GM12874 (cell line): ENCODE measurements around the gene SLC39A5.

Experiments used
- TF ChIP-seq, protein P1 (sequence below): IDR thresholded peaks from 2 replicates; pipeline ENCODE4 v1.5.1; 2011; ENCODE audit warnings: low read depth, mild to moderate bottlenecking, control low read depth, low read length, moderate library complexity; ENCODE audit not compliant: insufficient read depth

The SLC39A5 gene

GRCh38 chr12:56229082-56229481 lies 769 bp upstream of the SLC39A5 start:
- TF ChIP-seq, protein P1, sequence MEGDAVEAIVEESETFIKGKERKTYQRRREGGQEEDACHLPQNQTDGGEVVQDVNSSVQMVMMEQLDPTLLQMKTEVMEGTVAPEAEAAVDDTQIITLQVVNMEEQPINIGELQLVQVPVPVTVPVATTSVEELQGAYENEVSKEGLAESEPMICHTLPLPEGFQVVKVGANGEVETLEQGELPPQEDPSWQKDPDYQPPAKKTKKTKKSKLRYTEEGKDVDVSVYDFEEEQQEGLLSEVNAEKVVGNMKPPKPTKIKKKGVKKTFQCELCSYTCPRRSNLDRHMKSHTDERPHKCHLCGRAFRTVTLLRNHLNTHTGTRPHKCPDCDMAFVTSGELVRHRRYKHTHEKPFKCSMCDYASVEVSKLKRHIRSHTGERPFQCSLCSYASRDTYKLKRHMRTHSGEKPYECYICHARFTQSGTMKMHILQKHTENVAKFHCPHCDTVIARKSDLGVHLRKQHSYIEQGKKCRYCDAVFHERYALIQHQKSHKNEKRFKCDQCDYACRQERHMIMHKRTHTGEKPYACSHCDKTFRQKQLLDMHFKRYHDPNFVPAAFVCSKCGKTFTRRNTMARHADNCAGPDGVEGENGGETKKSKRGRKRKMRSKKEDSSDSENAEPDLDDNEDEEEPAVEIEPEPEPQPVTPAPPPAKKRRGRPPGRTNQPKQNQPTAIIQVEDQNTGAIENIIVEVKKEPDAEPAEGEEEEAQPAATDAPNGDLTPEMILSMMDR: no peak

DNA sequence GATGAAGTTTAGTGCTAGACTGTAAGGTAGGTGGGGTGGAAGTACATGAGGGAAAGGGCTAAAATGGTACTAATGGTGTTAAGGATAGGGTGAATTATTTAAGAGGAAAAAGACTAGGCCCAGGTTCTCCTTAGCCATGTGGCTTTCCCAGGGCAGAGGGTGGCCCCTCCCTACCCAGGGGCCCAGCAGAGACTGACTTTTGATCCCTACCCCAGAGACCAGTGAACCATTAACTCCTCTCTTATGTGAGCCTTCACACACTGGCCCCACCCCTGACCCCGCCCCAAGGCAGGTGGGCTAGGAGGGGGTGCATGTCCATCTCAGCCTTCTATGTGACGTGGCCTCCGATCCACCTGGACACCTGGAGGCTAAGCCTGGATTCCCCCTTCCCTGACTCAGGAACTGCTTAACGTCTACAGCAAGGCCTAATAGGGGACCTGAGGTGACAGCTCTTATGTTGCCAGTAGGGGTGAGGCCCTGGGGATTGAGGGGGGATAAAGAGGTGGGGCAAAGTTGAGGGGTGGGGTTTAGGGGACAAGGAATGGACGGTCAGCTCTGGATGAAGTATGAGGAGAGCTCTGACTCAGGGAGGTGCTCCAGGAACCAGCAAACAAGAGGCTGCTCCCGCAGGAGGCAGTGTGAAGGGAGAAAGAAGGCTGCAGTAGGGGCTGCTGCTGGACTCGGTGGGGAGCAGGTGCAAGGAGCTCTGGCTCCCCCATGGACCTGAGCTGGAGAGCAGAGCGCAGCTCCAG lies 757 bp downstream of the SLC39A5 start:
- TF ChIP-seq, protein P1: no peak

DNA sequence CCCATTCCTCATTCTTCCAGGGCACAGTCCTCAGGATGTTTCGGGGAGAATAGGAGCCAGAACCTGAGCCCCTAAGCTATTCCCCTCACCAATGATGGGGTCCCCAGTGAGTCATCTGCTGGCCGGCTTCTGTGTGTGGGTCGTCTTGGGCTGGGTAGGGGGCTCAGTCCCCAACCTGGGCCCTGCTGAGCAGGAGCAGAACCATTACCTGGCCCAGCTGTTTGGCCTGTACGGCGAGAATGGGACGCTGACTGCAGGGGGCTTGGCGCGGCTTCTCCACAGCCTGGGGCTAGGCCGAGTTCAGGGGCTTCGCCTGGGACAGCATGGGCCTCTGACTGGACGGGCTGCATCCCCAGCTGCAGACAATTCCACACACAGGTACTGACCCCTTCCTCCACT lies 1.3 kb downstream of the SLC39A5 start:
- TF ChIP-seq, protein P1: no peak

GRCh38 chr12:56234746-56235436 lies 5.0 kb downstream of the SLC39A5 start:
- TF ChIP-seq, protein P1: no peak

DNA sequence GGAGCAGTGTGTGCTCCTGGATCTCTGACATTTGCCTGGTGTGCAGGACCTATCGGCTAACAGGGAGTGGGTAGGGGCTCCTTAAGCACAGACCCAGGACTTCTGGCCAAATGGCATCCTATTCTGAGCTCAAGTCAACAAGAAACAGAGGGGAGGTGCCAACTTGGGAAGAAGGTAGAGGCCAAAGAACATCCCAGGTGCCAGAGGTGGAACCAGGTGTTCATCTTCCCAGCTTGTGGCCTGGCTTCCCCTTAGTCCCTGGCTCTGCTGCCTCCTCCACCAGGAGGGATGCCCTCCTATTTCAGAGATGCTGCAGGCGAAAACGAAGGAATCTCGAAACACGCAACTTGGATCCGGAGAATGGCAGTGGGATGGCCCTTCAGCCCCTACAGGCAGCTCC lies 6.2 kb downstream of the SLC39A5 start:
- TF ChIP-seq, protein P1: no peak

DNA sequence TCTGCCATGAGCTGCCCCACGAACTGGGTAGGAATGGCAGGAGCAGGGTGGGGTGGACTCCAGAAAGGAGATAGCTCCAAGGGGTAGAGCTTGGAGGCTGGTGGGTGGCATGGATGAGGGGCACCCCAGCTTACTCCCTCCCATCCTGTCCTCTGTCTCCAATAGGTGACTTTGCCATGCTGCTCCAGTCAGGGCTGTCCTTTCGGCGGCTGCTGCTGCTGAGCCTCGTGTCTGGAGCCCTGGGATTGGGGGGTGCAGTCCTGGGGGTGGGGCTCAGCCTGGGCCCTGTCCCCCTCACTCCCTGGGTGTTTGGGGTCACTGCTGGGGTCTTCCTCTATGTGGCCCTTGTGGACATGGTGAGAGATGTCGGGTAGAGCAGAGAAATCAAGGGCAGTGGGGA lies 7.1 kb downstream of the SLC39A5 start:
- TF ChIP-seq, protein P1: no peak

- TF ChIP-seq, protein P1: no peak
Observed at GRCh38 chr12:56237552-56237951, 7.7 kb downstream of the SLC39A5 start.
